Measurements from ENCODE around the gene SLC25A36. TPM values are rescaled to one million over a fixed set of nuclear protein-coding genes. Genes with fewer than 3 reads are reported as not detected.

Gene SLC25A36
- total RNA-seq, 1 experiment from 2014 or later = 39.1 TPM

- in situ Hi-C loops (cut with HindIII; ENCODE audit: low pct_unique_long_range_greater_than_20kb, low sequenced_read_pairs) = no loop called here
- no peak for DNase-seq (ENCODE audit: low read depth)
Observed at GRCh38 chr3:141020143-141020830, 78.7 kb downstream of the SLC25A36 start.

DNA sequence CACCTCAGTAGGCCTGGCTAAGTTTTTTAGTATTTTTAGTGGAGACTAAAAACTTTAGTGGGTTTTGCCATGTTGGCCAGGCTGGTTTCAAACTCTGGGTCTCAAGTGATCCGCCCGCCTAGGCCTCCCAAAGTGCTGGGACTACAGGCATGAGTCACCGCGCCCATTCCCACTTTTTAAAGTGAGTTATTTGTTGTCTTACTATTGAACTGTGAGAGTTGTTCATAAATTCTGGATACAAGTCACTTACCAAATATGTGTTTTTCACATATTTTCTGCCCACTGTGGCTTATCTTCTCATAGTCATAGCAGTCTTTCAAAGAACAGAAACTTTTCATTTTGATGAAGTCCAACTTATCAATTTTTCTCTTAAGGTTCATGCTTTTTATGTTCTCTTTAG lies 79.6 kb downstream of the SLC25A36 start:
- DNase-seq (ENCODE audit: low read depth) = no peak
- in situ Hi-C loops (cut with HindIII; ENCODE audit: low pct_unique_long_range_greater_than_20kb, low sequenced_read_pairs) = no loop called here

Other genes starting within 250 kb of the SLC25A36 start
- gene SPSB4, start 109.5 kb downstream of the SLC25A36 start, total RNA-seq (2014; rRNA removed; shearing (Covaris generic); ENCODE audit: low replicate concordance) = 0.37 and 0.52 TPM in 2 replicates